Neuronal stem cell (in vitro differentiated cells): ENCODE results near the gene OPRM1.
"Not testable (repeated sequence)": the region's sequence is repeated elsewhere in the genome, so short reads cannot be mapped to it uniquely, and the experiment has no call there.

Source experiments
- DNase-seq: peaks from one replicate; pipeline ENCODE4 v3.0.0-alpha.2; 2013; ENCODE audit warnings: low spot score
- H2AFZ ChIP-seq: one replicate; pipeline ENCODE4 v1.6.1; 2013; ENCODE audit warnings: mild to moderate bottlenecking, low read length, inconsistent platforms
- H2AK5ac ChIP-seq: 2 replicates; pipeline ENCODE4 v1.6.1; 2013; ENCODE audit warnings: low read depth, mild to moderate bottlenecking, inconsistent platforms, low read length, moderate library complexity, mixed read lengths
- H2BK120ac ChIP-seq: 2 replicates; pipeline ENCODE4 v1.6.1; 2013; ENCODE audit warnings: low read depth, mild to moderate bottlenecking, inconsistent platforms, low read length, moderate library complexity, mixed read lengths
- H2BK12ac ChIP-seq: one replicate; pipeline ENCODE4 v1.6.1; 2013; ENCODE audit warnings: low read length, inconsistent platforms
- H2BK15ac ChIP-seq: 2 replicates; pipeline ENCODE4 v1.6.1; 2013; ENCODE audit warnings: mild to moderate bottlenecking, low read length, inconsistent platforms, mixed read lengths
- H2BK5ac ChIP-seq: one replicate; pipeline ENCODE4 v1.6.1; 2013; ENCODE audit warnings: inconsistent platforms, mild to moderate bottlenecking, low read length, moderate library complexity
- H3K14ac ChIP-seq: one replicate; pipeline ENCODE4 v1.6.1; 2013; ENCODE audit warnings: low read length, inconsistent platforms
- H3K18ac ChIP-seq: 2 replicates; pipeline ENCODE4 v1.6.1; 2013; ENCODE audit warnings: low read length, inconsistent platforms
- H3K23ac ChIP-seq: 2 replicates; pipeline ENCODE4 v1.6.1; 2013; ENCODE audit warnings: low read depth, mild to moderate bottlenecking, mixed read lengths, low read length, inconsistent platforms; ENCODE audit not compliant: poor library complexity
- H3K27ac ChIP-seq: replicated peaks from 3 replicates; pipeline ENCODE4 v1.5.1; 2013; ENCODE audit warnings: low read length, inconsistent platforms
- H3K27me3 ChIP-seq, 3 experiments: 2 replicates each; pipeline ENCODE4 v1.6.1; 2013; ENCODE audit warnings: low read length in 3 of 3, mild to moderate bottlenecking in 2 of 3, inconsistent platforms in 1 of 3, low read depth in 1 of 3, mixed read lengths in 1 of 3, moderate library complexity in 1 of 3; ENCODE audit not compliant: control insufficient read depth in 3 of 3, insufficient read depth in 3 of 3
- H3K36me3 ChIP-seq, 2 donors: replicated peaks in 1 of 2; 2 replicates each; pipeline ENCODE4 v1.6.1; 2013; ENCODE audit warnings: low read length in 2 of 2; ENCODE audit not compliant: control insufficient read depth in 2 of 2, insufficient read depth in 2 of 2
- H3K4ac ChIP-seq: 2 replicates; pipeline ENCODE4 v1.6.1; 2013; ENCODE audit warnings: inconsistent platforms, mild to moderate bottlenecking, low read length, moderate library complexity
- H3K4me1 ChIP-seq, 2 donors: 1 replicate in 1 of 2; 2 replicates in 1 of 2; pipeline ENCODE4 v1.6.1; 2013; ENCODE audit warnings: low read length in 2 of 2, low read depth in 1 of 2; ENCODE audit not compliant: control insufficient read depth in 2 of 2, insufficient read depth in 1 of 2
- H3K4me2 ChIP-seq: one replicate; pipeline ENCODE4 v1.6.1; 2013; ENCODE audit warnings: mild to moderate bottlenecking, low read length, inconsistent platforms; ENCODE audit not compliant: insufficient read depth, poor library complexity, severe bottlenecking
- H3K4me3 ChIP-seq, 2 donors: 2 replicates each; pipeline ENCODE4 v1.5.1; 2013; ENCODE audit warnings: low read length in 2 of 2, mild to moderate bottlenecking in 2 of 2, inconsistent platforms in 1 of 2, moderate library complexity in 1 of 2
- H3K79me1 ChIP-seq: one replicate; pipeline ENCODE4 v1.6.1; 2013; ENCODE audit warnings: low read depth, mild to moderate bottlenecking, inconsistent platforms, low read length, moderate library complexity
- H3K9ac ChIP-seq: one replicate; pipeline ENCODE4 v1.6.1; 2013; ENCODE audit warnings: mild to moderate bottlenecking, low read depth, low read length, inconsistent platforms; ENCODE audit not compliant: poor library complexity
- H3K9me3 ChIP-seq, 2 donors: replicated peaks in 1 of 2; 2 replicates each; pipeline versions ENCODE3 to v1.6.1; 2013; ENCODE audit warnings: low read length in 2 of 2, mild to moderate bottlenecking in 2 of 2, inconsistent platforms in 1 of 2, low read depth in 1 of 2, mixed read lengths in 1 of 2, moderate library complexity in 1 of 2; ENCODE audit not compliant: control insufficient read depth in 2 of 2, insufficient read depth in 1 of 2
- H4K8ac ChIP-seq: one replicate; pipeline ENCODE4 v1.6.1; 2013; ENCODE audit warnings: low read depth, mild to moderate bottlenecking, inconsistent platforms, low read length, moderate library complexity
- H4K91ac ChIP-seq: one replicate; pipeline ENCODE4 v1.6.1; 2013; ENCODE audit warnings: low read length, low read depth, mild to moderate bottlenecking, inconsistent platforms; ENCODE audit not compliant: poor library complexity
- WGBS, 2 donors: extraction: QIAGEN DNeasy Blood & Tissue Kit; methylation state at CpG; one replicate each; pipeline ENCODE4 v1.1.7; 2013; ENCODE audit warnings: missing lambda C conversion rate in 2 of 2, mixed read lengths in 1 of 2; ENCODE audit not compliant: insufficient read length in 2 of 2, insufficient replicate concordance in 1 of 2; ENCODE audit errors: extremely low coverage in 2 of 2; 5-methylcytosine and 5-hydroxymethylcytosine counted together

The OPRM1 gene

GRCh38 chr6:154071711-154072110, 32.7 kb downstream of the OPRM1 start:
- no peak overlapping the region for H2BK120ac ChIP-seq

GRCh38 chr6:154078596-154078995, 39.6 kb downstream of the OPRM1 start:
- H3K79me1 ChIP-seq, H3K27me3 ChIP-seq, H3K4me3 ChIP-seq, H2AK5ac ChIP-seq, DNase-seq, H3K23ac ChIP-seq, H2AFZ ChIP-seq, H3K9me3 ChIP-seq, H3K18ac ChIP-seq, H2BK120ac ChIP-seq, H4K91ac ChIP-seq, H3K14ac ChIP-seq, H3K4ac ChIP-seq, H2BK12ac ChIP-seq, H3K4me1 ChIP-seq, H3K9ac ChIP-seq, H3K36me3 ChIP-seq, H4K8ac ChIP-seq, H2BK5ac ChIP-seq, H3K4me2 ChIP-seq, H2BK15ac ChIP-seq, H3K27ac ChIP-seq: not testable (repeated sequence)
- no CpG with 5 or more reads among the region's 2 CpGs for WGBS, 2 donors

More at GRCh38 chr6:154071711-154072110, 32.7 kb downstream of the OPRM1 start:
- Histone ChIP-seq H4K8ac (no peak overlapping the region), H4K91ac (no peak overlapping the region), H3K4me3 (no peak overlapping the region), H3K79me1 (no peaks in the 10 kb centered on the region), H3K23ac (no peak overlapping the region), H2BK12ac (no peak overlapping the region), H3K27me3 (no peaks in the 10 kb centered on the region), H3K4me1 (no peaks in the 10 kb centered on the region), H3K4ac (no peak overlapping the region), H3K36me3 (peaks cover 0 to 3% of the 10 kb centered on the region in 2 donors), H3K27ac (no peak overlapping the region), H2AFZ (no peak overlapping the region), H3K9ac (no peak overlapping the region), H3K9me3 (no peaks in the 10 kb centered on the region), H2AK5ac (no peak overlapping the region), H2BK15ac (no peak overlapping the region), H2BK5ac (no peak overlapping the region), H3K4me2 (no peak overlapping the region), H3K18ac (no peak overlapping the region), H3K14ac (no peak overlapping the region)
- no CpG with 5 or more reads among the region's 1 CpG for WGBS, 2 donors
- DNase-seq = no peak

GRCh38 chr6:154080461-154081189, 41.6 kb downstream of the OPRM1 start:
- Histone ChIP-seq H2BK15ac (no peak overlapping the region), H3K23ac (no peak overlapping the region), H3K4ac (no peak overlapping the region), H2BK120ac (no peak overlapping the region), H2AFZ (no peak overlapping the region), H3K9ac (no peak overlapping the region), H3K27me3 (no peaks in the 10 kb centered on the region), H3K14ac (no peak overlapping the region), H3K4me3 (no peak overlapping the region), H3K79me1 (no peaks in the 10 kb centered on the region), H3K36me3 (no peaks in the 10 kb centered on the region), H2AK5ac (no peak overlapping the region), H2BK5ac (no peak overlapping the region), H4K8ac (no peak overlapping the region), H2BK12ac (no peak overlapping the region), H3K18ac (no peak overlapping the region), H3K4me2 (no peak overlapping the region), H3K4me1 (no peaks in the 10 kb centered on the region), H3K9me3 (no peaks in the 10 kb centered on the region), H3K27ac (no peak overlapping the region), H4K91ac (no peak overlapping the region)
- DNase-seq = no peak
- 100% methylated on average over 1 of the region's 8 CpGs; no CpG with 5 or more reads in 1 of the 2 donors for WGBS, 2 donors

- H3K23ac ChIP-seq = no peak overlapping the region
- H2BK120ac ChIP-seq = no peak overlapping the region
- H2BK15ac ChIP-seq = no peak overlapping the region
- H3K79me1 ChIP-seq = no peaks in the 10 kb centered on the region
- no peaks in the 10 kb centered on the region for H3K36me3 ChIP-seq
- no peaks in the 10 kb centered on the region for H3K9me3 ChIP-seq
- no peak overlapping the region for H3K27ac ChIP-seq
- H3K4ac ChIP-seq = no peak overlapping the region
- no peak overlapping the region for H2AK5ac ChIP-seq
- H3K14ac ChIP-seq = no peak overlapping the region
- H3K4me2 ChIP-seq = no peak overlapping the region
- no peak overlapping the region for H2BK12ac ChIP-seq
- no peak overlapping the region for H4K8ac ChIP-seq
- H4K91ac ChIP-seq = no peak overlapping the region
- no peak overlapping the region for H2BK5ac ChIP-seq
- no peak overlapping the region for H3K18ac ChIP-seq
- H3K4me3 ChIP-seq = no peak overlapping the region
- H3K4me1 ChIP-seq = no peaks in the 10 kb centered on the region
- no peak overlapping the region for H2AFZ ChIP-seq
- DNase-seq = no peak
- WGBS, 2 donors = no CpG with 5 or more reads among the region's 3 CpGs
- no peaks in the 10 kb centered on the region for H3K27me3 ChIP-seq
- no peak overlapping the region for H3K9ac ChIP-seq
Measured at GRCh38 chr6:154086510-154086909, 47.5 kb downstream of the OPRM1 start.
